GM18507 (cell line): ENCODE data around the gene CBLC.
"Not testable (repeated sequence)": the region's sequence is repeated elsewhere in the genome, so short reads cannot be mapped to it uniquely, and the experiment has no call there.

Source experiments
- DNase-seq: peaks from one replicate; pipeline ENCODE4 v3.0.0; 2011; ENCODE audit warnings: low read depth; ENCODE audit not compliant: insufficient read length; ENCODE audit errors: extremely low spot score
- FAIRE-seq: peaks from 2 replicates; lab custom pipeline; 2011; peaks lifted over from hg19 to GRCh38; lab: Jason Lieb, UNC

The CBLC gene

DNA sequence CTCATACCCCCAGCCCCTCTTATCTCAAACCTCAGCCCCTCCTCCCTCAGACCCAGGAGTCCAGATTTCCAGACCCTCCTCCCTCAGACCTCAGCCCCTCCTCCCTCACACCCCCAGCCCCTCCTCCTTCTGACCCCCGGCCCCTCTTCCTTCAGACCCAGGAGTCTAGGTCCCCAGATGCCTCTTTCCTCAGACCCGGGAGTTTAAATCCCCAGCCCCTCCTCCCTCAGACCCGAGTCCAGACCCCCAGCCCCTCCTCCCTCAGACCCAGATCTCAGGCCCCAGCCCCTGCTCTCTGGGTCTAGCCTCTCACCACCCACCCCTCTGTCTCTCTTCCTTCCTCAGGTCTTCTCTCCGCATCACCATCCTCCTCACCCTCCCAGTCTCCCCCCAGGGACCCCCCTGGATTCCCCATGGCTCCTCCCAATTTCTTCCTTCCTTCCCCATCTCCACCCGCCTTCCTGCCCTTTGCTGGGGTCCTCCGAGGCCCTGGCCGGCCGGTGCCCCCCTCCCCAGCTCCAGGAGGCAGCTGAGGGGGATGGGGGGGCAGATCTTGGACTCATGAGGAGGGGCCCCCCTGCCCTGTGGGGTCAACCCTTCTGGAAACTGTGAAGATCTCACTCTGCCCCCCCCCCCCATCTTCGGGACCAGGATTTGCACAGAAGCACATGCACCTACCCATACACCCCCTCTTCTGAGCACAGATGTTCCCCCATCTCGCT, 18.4 kb upstream of the CBLC start:
- DNase-seq: no peak
- no peak for FAIRE-seq

DNA sequence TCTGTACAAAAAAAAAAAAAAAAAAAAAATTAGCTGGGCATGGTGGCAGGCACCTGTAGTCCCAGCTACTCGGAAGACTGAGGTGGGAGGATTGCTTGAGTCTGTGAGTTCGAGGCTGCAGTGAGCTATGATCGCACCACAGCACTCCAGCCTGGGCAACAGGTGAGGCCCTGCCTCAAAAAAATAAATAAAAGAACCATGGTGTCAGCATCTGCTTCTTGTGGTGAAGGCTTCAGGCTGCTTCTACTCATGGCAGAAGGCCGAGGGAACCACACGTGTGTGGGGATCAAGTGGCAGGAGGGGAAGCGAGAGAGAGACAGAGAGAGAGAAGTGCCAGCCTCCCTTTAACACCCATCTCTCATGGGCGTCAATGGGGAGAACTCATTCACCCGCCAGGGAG, 15.7 kb upstream of the CBLC start:
- FAIRE-seq: no peak
- no peak for DNase-seq

DNA sequence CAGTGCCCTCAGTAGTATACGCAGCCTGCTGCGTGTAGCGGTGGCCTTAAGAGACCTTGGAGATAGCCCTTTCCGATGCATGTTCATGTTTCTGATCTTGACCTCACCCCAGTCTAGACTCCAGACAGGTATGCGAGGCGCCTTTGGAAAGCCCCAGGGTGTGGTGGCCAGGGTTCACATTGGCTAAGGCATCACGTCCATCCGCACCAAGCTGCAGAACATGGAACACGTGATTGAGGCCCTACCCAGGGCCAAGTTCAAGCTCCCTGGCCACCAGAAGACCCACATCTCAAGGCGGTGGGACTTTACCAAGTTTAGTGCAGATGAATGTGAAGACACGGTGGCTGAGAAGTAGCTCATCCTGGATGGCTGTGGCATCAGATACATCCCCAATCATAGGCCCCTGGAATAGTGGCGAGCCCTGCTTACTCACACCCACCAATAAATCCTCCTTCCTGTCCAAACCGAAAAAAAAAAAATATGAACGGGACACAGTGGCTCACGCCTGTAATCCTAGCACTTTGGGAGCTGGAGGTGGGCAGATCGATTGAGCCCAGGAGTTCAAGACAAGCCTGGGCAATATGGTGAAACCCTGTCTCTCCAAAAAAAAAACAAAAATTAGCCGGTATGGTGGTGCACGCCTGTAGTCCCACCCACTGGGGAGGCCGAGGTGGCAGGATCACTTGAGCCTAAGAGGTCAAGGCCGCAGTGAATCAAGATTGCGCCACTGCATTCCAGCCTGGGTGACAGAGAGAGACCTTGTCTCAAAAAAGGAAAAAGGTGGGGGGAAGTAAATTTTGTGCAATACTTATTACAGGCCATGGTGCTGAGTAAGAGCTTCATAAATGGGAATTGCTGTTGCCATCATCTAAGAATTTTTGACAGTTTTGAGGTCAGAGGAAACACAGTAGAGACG, 12.4 kb upstream of the CBLC start:
- DNase-seq (no peak), FAIRE-seq (no peak)

DNA sequence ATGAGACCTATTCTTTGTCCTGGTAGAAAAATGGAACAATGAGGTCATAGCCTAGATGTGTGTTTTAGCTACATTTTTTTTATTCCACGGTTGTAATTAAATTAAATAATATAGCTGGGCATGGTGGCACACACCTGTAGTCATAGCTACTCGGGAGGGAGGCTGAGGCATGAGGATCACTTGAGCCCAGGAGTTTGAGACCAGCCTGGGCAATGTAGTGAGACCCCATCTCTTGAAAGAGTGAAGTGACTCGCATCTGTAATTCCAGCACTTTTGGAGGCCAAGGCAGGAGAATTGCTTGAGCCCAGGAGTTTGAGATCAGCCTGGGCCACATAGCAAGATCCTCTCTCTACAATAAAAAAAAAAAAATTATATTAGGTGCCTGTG, 11.7 kb upstream of the CBLC start:
- no peak for FAIRE-seq
- DNase-seq: no peak

DNA sequence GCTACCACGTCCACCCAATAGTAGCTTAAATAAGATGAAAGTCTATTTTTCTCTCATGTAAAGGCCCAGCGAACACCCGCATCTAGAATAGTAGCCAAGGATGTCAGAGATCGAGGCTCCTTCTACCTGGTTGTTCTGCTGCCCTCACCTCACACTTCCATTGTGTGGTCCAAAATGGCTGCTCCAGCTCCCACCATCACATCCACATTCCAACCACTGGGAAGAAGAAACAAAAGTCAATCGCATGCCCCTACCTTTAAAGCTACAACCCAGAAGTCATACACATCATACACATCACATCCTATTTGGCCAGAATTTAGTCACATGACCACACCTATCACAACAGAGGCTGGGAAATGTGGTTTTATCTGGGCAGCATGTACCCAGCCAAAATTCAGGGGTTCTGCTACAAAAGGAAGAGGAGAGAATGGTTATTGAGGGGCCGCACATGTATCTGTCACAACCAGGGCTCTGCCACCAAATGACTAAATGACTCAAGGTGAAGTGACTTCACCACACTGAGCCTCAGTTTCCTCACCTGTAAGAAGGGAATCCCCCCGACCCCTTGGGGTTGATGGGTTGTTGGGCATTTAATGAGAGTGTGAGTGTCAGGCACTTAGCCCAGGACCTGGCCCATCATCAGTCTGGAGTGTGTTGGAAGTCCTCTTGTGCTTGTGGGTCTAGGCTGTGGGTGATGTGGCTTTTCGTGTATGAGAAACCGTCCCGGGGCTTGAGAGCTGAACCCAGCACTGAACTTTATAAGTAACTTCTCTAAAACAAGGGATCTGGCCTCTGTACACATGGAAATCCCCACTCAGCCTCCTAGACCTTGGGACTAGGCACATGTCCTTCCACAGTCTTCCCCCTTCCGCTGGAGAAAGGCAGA, 10.2 kb upstream of the CBLC start:
- FAIRE-seq (peak; percentile 55), DNase-seq (no peak)

DNA sequence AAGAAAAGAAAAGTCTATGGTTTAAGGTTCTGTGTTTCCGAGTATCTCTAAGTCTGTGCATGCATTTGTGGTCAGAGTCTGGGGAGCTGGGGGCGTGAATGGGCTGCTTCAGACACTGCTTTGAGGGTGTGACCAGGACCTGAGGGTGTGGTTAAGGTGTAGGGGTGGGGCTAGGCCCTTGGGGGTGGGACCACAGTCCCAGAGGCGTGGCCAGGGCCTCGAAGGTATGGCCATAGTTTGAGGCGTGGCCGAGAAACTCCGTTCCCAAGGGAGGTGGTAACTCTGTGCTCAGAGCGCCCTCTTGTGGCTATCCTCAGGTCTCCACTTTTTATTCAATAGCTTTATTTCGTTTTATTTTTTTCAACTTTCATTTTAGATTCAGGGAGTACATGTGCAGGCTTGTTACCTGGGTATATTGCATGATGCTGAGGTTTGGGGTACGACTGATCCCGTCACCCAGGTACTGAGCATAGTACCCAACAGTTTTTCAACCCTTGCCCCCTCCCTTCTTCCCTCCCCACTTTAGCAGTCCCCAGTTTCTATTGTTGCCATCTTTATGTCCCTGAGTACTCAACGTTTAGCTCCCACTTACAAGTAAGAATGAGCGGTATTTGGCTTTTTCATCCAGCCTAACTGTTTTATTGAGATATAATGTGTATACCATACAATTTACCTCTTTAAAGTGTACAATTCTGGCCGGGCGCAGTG, 7.0 kb upstream of the CBLC start:
- DNase-seq (peak; percentile 99), FAIRE-seq (peak; percentile 98)

DNA sequence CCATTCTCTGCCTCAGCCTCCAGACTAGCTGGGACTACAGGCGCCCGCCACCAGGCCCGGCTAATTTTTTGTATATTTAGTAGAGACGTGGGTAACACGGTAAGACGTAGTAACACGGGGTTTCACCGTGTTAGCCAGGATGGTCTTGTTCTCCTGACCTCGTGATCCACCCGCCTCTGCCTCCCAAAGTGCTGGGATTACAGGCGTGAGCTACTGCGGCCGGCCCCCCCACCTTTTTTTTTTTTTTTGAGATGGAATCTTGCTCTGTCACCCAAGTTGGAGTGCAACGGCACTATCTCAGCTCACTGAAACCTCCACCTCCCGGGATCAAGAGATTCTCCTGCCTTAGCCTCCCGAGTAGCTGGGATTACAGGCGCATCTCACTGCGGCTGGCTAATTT, 5.5 kb upstream of the CBLC start:
- DNase-seq: not testable (repeated sequence)

DNA sequence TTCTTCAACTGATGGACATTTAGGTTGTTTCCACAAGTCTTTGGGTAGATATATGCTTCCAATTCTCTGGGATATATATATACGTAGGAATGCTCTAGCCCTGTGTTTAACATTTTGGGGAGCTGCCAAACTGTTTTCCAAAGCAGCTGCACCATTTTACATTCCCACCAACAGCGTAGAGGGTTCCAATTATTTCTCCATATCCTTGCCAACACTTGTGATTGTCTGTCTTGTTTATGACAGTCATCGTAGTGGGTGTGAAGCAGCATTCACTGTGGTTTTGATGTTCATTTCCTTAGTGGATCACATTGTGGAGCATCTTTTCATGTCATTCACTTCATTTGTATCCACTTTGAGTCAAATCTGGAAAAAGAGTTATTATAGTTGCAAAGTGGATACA, 4.7 kb upstream of the CBLC start:
- DNase-seq: no peak
- no peak for FAIRE-seq

More for the DNA sequence above, 5.5 kb upstream of the CBLC start:
- not testable (repeated sequence) for FAIRE-seq

DNA sequence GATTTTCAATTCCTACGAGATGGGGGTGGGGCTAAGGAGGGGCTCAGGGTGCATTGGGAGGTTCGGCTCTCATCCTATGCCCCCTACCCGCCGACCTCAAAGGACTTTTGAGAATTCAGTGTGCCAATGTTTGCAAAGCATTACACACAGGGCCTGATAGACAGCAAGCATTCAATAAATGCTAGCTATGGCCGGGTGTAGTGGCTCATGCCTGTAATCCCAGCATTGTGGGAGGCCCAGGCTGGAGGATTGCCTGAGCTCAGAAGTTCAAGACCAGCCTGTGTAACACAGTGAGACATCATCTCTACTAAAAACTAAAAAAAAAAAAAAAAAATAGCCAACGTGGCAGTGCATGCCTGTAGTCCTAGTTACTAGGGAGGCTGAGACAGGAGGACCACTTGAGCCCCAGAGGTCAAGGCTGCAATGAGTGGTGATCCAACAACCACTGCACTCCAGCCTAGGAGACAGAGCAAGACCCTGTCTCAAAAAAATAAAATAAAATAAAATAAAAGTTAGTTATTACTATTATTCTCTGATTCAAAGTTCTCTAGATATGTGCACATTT, 1.9 kb upstream of the CBLC start:
- FAIRE-seq (no peak), DNase-seq (no peak)

DNA sequence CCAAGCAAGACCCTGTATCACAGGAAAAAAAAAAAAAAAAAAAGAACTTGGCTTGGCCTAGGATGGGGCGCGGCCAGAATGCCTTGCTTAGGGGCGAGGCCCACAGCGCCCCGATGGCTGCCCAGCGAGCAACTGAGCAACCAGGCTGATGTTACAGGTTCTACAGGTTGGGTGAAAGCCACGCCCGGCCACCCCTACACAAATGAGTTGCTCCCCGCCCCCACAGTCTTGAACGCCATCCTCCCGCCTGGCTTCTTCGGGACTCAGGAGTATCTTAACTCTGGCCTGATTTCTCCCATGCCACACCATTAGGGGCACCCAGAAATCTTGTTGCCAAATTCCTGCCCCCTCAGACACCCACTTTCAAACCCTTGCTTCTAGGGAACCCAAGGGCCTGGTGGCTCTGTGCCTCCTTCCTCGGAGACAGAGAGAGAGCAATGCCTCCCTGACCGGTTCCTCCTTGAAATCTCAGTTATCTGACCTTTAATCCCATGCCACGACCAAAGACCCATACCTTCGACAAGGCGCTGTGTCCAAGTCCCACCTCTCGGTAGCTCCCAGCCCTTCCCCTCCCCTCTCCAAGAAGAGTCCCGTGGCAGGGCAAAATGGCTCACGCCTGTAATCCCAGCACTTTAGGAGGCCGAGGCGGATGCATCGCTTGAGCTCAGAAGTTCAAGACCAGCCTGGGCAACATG, 1.1 kb upstream of the CBLC start:
- FAIRE-seq (no peak), DNase-seq (no peak)

DNA sequence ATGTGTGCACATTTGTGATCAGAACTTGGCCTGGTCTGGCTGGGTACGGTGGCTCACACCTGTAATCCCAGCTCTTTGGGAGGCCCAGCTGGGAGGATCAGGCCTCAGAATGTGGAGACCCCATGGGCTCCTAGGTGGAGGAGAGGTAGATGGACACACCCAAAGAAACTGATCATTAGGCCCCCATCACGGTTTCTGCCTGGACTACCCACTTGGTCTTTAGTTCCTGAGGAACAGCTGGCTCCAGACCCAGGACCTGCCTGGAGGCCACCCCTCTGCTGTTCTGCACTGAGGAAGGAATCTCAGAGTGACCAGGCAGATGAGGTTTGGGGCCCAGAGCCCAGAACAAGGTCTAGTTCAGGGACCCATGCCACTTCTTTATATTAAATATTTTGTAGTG, 1.5 kb downstream of the CBLC start:
- no peak for FAIRE-seq

DNA sequence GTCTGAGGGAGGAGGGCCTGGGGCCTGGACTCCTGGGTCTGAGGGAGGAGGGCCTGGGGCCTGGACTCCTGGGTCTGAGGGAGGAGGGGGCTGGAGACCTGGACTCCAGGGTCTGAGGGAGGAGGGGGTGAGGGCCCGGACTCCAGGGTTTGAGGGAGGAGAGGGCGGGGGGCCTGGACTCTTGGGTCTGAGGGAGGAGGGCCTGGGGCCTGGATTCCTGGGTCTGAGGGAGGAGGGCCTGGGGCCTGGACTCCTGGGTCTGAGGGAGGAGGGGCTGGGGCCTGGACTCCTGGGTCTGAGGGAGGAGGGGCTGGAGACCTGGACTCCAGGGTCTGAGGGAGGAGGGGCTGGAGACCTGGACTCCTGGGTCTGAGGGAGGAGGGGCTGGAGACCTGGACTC, 4.0 kb downstream of the CBLC start:
- FAIRE-seq, DNase-seq: not testable (repeated sequence)

More for the DNA sequence above, 1.5 kb downstream of the CBLC start:
- no peak for DNase-seq

DNA sequence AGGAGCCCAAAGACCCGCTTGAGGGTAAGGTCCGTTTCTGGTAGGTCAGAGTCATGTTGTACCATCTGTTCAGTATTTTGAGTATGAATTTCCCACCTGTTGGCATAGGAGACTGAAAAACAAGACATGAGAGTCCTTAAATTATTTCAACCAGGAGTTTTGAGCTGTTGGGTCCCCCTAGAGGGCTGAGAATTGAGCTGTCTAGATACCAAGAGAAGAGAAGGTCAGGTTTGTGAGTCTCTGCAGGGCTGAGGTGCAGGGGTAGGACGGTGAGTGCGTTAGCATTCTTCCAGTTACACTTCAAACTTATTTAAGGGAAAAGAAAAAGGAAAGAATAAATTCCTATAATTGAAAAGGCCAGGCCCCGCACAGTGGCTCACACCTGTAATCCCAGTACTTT, 5.0 kb downstream of the CBLC start:
- DNase-seq: no peak

DNA sequence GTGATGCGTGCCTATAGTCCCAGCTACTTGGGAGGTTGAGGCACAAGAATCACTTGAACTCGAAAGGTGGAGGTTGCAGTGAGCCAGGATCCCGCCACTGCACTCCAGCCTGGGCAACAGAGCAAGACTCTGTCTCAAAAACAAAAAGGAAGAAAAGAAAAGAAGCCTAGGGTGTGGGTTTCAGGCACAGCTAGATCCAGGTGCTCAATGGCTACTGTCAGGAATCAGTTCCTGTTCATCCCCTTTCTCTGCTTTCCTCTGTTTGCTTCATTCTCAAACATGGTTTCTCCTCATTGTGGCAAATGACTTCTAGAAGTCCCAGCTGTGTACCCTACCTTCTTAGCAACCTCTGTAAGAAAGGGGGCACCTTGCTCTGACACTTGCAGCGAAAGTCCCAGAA, 5.9 kb downstream of the CBLC start:
- DNase-seq: no peak
- no peak for FAIRE-seq

More for the DNA sequence above, 5.0 kb downstream of the CBLC start:
- no peak for FAIRE-seq

DNA sequence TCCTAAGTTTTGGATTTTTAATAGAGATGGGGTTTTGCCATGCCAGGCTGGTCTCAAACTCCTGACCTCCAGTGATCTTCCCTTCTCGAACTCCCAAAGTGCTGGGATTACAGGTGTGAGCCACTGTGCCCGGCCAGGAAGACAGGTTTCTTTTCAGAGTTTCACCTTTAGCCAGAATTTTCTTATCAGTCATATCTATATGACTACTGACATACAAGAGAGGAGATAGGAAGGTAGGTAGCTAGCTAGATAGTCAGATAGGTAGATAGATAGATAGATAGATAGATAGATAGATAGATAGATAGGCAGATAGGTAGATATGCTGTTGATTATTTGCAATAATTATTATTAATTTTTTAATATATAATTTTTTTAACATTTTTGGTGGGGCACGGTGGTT, 7.6 kb downstream of the CBLC start:
- FAIRE-seq: no peak
- DNase-seq: no peak

DNA sequence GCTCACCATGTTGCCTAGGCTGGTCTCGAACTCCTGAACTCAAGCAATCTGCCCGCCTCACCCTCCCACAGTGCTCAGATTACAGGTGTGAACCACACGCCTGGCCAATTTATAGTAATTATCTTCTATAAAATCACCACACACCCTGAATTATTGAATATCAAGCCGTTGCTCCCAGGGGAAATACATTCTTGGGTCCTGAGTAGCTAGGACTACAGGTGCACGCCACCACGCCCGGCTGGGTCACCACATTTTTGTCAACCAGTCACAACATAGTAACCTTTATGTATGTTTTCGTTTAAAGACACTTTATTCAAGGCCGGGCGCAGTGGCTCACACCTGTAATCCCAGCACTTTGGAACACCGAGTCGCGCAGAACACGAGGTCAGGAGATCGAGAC, 8.3 kb downstream of the CBLC start:
- FAIRE-seq: no peak
- no peak for DNase-seq

DNA sequence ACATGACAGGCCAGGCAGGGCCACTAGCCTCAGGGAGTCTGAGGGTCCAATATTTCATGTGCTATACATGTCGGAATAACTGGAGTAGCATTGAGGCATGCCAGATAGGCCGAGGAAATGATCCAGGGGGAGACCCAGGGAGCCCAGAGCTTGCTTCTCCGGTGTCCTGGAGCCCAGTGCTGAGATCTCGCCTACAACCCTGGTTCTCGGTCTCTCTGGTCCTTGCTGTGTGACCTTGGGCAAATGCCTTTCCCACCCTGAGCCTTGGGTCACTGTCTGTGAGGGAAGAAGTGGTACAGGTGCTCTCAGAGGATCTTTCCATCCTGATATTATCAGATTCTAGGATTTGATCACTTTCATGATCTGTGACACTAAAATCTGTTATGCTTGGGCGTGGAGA, 11.3 kb downstream of the CBLC start:
- FAIRE-seq: no peak
- DNase-seq: no peak

DNA sequence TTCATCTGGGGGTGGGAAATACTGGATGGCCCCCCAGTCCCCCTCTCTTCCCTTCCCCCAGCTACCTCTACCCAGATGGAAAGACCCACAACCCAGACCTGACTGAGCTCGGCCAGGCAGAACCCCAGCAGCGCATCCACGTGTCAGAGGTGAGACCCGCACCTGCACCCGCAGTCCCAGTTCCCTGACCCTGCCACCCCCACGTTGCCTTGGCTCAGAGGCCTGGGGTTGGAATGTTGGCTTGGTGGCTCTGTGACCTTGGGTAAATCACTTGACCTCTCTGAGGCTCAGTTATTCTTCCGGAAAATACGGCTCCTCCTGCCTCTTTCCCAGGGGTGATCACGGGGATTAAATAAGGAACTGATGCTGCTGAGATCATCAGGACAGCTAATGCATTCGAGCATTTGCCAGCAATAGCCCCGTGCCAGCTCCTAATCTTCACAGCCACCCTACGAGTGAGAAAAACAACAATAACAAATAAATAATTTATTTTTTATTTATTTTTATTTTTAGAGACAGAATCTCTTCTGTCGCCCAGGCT, 12.3 kb downstream of the CBLC start:
- FAIRE-seq (no peak), DNase-seq (no peak)
